H1 (cell line): Measurements from ENCODE around the gene GSAP. TPM values are rescaled to one million over a fixed set of nuclear protein-coding genes. Genes with fewer than 3 reads are reported as not detected.

Experiments
- CTCF ChIA-PET: fragments of 300-600 bp; sonication (Branson Sonifier 250); formaldehyde crosslinking; loops from one replicate; lab custom pipeline; 2021; ENCODE audit not compliant: partially characterized antibody; lab: Charles Lee
- POLR2A ChIA-PET: fragments of 300-600 bp; sonication (Branson Sonifier 250); formaldehyde crosslinking; loops from one replicate; lab custom pipeline; 2021; ENCODE audit warnings: inconsistent platforms; ENCODE audit not compliant: partially characterized antibody; lab: Charles Lee
- DNase-seq, 2 experiments: peaks; one replicate each; pipeline versions ENCODE4 v3.0.0 to v3.0.0-alpha.2; 2010 to 2022; ENCODE audit warnings: low spot score in 2 of 2, low read depth in 1 of 2, mixed read lengths in 1 of 2
- FAIRE-seq: peaks from 2 replicates; lab custom pipeline; 2011; peaks lifted over from hg19 to GRCh38; lab: Jason Lieb, UNC
- H2AFZ ChIP-seq: 2 replicates; pipeline ENCODE4 v1.8.1; 2012; ENCODE audit warnings: low read length, inconsistent platforms
- H2AK5ac ChIP-seq: 2 replicates; pipeline ENCODE4 v1.6.1; 2013; ENCODE audit warnings: low read depth, low read length
- H2BK120ac ChIP-seq: replicated peaks from 2 replicates; pipeline ENCODE3; 2013; ENCODE audit warnings: low read depth, low read length, inconsistent platforms
- H2BK12ac ChIP-seq: 2 replicates; pipeline ENCODE4 v1.6.1; 2013; ENCODE audit warnings: low read depth, low read length
- H2BK15ac ChIP-seq: 2 replicates; pipeline ENCODE4 v1.6.1; 2013; ENCODE audit warnings: low read length
- H2BK20ac ChIP-seq: 2 replicates; pipeline ENCODE4 v1.6.1; 2013; ENCODE audit warnings: low read length
- H2BK5ac ChIP-seq: 2 replicates; pipeline ENCODE4 v1.6.1; 2013; ENCODE audit warnings: low read depth, low read length
- H3K14ac ChIP-seq: 2 replicates; pipeline ENCODE4 v1.6.1; 2013; ENCODE audit warnings: inconsistent platforms; ENCODE audit not compliant: insufficient read length
- H3K18ac ChIP-seq: 2 replicates; pipeline ENCODE4 v1.6.1; 2013; ENCODE audit warnings: low read length; ENCODE audit errors: extremely low read depth
- H3K23ac ChIP-seq: 2 replicates; pipeline ENCODE4 v1.6.1; 2013; ENCODE audit warnings: inconsistent platforms; ENCODE audit not compliant: insufficient read length
- H3K23me2 ChIP-seq: 2 replicates; pipeline ENCODE4 v1.6.1; 2013; ENCODE audit warnings: low read depth, low read length
- H3K27ac ChIP-seq: 2 replicates; pipeline ENCODE4 v1.6.1; 2011; ENCODE audit warnings: low read depth, low read length, inconsistent platforms
- H3K27me3 ChIP-seq, 4 experiments: replicated peaks in 1 of 4; 1 replicate in 1 of 4; 2 replicates in 3 of 4; pipeline versions ENCODE4 v1.6.1 to v1.8.1; 2011 to 2013; ENCODE audit warnings: low read length in 3 of 4, mild to moderate bottlenecking in 3 of 4, inconsistent platforms in 2 of 4, mixed read lengths in 2 of 4, moderate library complexity in 1 of 4; ENCODE audit not compliant: control insufficient read depth in 3 of 4, insufficient read depth in 3 of 4; ENCODE audit errors: extremely low read depth in 1 of 4
- H3K36me3 ChIP-seq, 4 experiments: 2 replicates each; pipeline versions ENCODE4 v1.6.1 to v1.8.1; 2011 to 2013; ENCODE audit warnings: mild to moderate bottlenecking in 4 of 4, low read length in 3 of 4, moderate library complexity in 2 of 4, control low read depth in 1 of 4, inconsistent platforms in 1 of 4; ENCODE audit not compliant: insufficient read depth in 4 of 4, control insufficient read depth in 2 of 4
- H3K4ac ChIP-seq: replicated peaks from 2 replicates; pipeline ENCODE3; 2013; ENCODE audit warnings: low read length, low read depth, mixed read lengths, inconsistent platforms; ENCODE audit not compliant: insufficient read length
- H3K4me1 ChIP-seq, 4 experiments: replicated peaks in 1 of 4; 1 replicate in 1 of 4; 2 replicates in 3 of 4; pipeline versions ENCODE4 v1.6.1 to v1.8.1; 2011 to 2013; ENCODE audit warnings: low read length in 3 of 4, inconsistent platforms in 2 of 4, mixed read lengths in 1 of 4; ENCODE audit not compliant: insufficient read depth in 4 of 4, control insufficient read depth in 3 of 4
- H3K4me2 ChIP-seq, 2 experiments: 2 replicates each; pipeline versions ENCODE4 v1.6.1 to v1.8.1; 2011 to 2013; ENCODE audit warnings: low read depth in 2 of 2, low read length in 2 of 2, control low read depth in 1 of 2, inconsistent platforms in 1 of 2, mild to moderate bottlenecking in 1 of 2; ENCODE audit not compliant: insufficient read depth in 1 of 2
- H3K4me3 ChIP-seq, 4 experiments: fragments of 200-600, 300-600 bp in 1 of 4; sonication (generic), shearing (Covaris generic), sonication (Bioruptor Twin) in 1 of 4; 2 replicates each; pipeline versions ENCODE4 v1.5.1 to v1.8.1; 2011 to 2016; ENCODE audit warnings: low read length in 4 of 4, low read depth in 3 of 4, control low read depth in 2 of 4, inconsistent platforms in 2 of 4, mild to moderate bottlenecking in 2 of 4, mixed read lengths in 1 of 4, moderate library complexity in 1 of 4; ENCODE audit not compliant: insufficient read depth in 2 of 4; ENCODE audit errors: extremely low read depth in 1 of 4
- H3K56ac ChIP-seq: replicated peaks from 2 replicates; pipeline ENCODE3; 2013; ENCODE audit warnings: low read depth, mild to moderate bottlenecking, mixed read lengths, low read length, inconsistent platforms; ENCODE audit not compliant: insufficient read length
- H3K79me1 ChIP-seq: 2 replicates; pipeline ENCODE4 v1.6.1; 2013; ENCODE audit warnings: low read depth, low read length, control low read depth
- H3K79me2 ChIP-seq, 2 experiments: 2 replicates each; pipeline versions ENCODE4 v1.6.1 to v1.8.1; 2012 to 2013; ENCODE audit warnings: low read length in 2 of 2, mild to moderate bottlenecking in 2 of 2, inconsistent platforms in 1 of 2; ENCODE audit not compliant: insufficient read depth in 2 of 2, control insufficient read depth in 1 of 2
- H3K9ac ChIP-seq, 4 experiments: replicated peaks in 1 of 4; 1 replicate in 1 of 4; 2 replicates in 3 of 4; pipeline versions ENCODE4 v1.6.1 to v1.8.1; 2011 to 2013; ENCODE audit warnings: low read depth in 3 of 4, low read length in 3 of 4, control low read depth in 2 of 4, mild to moderate bottlenecking in 2 of 4, moderate library complexity in 2 of 4, inconsistent platforms in 1 of 4; ENCODE audit errors: extremely low read depth in 1 of 4
- H3K9me3 ChIP-seq, 2 experiments: 2 replicates each; pipeline versions ENCODE4 v1.6.1 to v1.8.1; 2012 to 2013; ENCODE audit warnings: mild to moderate bottlenecking in 2 of 2, moderate library complexity in 2 of 2, control low read depth in 1 of 2, inconsistent platforms in 1 of 2, low read depth in 1 of 2, low read length in 1 of 2, mixed read lengths in 1 of 2; ENCODE audit not compliant: insufficient read depth in 2 of 2
- H4K20me1 ChIP-seq, 2 experiments: replicated peaks in 1 of 2; 2 replicates each; pipeline versions ENCODE3 to v1.8.1; 2011 to 2013; ENCODE audit warnings: inconsistent platforms in 2 of 2, low read length in 2 of 2, mild to moderate bottlenecking in 1 of 2; ENCODE audit not compliant: insufficient read depth in 2 of 2, control insufficient read depth in 1 of 2
- H4K5ac ChIP-seq: 2 replicates; pipeline ENCODE4 v1.6.1; 2013; ENCODE audit warnings: low read length, low read depth, mixed read lengths, inconsistent platforms; ENCODE audit not compliant: insufficient read length
- H4K8ac ChIP-seq: 2 replicates; pipeline ENCODE4 v1.8.0; 2013; ENCODE audit warnings: mild to moderate bottlenecking, moderate library complexity, low read length, inconsistent platforms; ENCODE audit not compliant: insufficient read depth; ENCODE audit errors: extremely low read depth
- H4K91ac ChIP-seq: replicated peaks from 2 replicates; pipeline ENCODE3; 2013; ENCODE audit warnings: low read length, mixed read lengths, inconsistent platforms; ENCODE audit not compliant: insufficient read length
- CEBPB ChIP-seq: IDR thresholded peaks from 2 replicates; pipeline ENCODE4 v1.6.1; 2012; ENCODE audit warnings: low read depth, low read length
- JUND ChIP-seq: IDR thresholded peaks from 2 replicates; pipeline ENCODE4 v1.6.1; 2011; ENCODE audit warnings: mild to moderate bottlenecking, improper control_type of control experiment, low read length
- WGBS, 2 experiments: shearing (Covaris generic) in 1 of 2; methylation state at CpG; one replicate each; pipeline versions ENCODE4 v1.1.6 to v1.1.7; 2013 to 2015; ENCODE audit warnings: low lambda C conversion rate in 2 of 2, mixed read lengths in 2 of 2, inconsistent platforms in 1 of 2, low coverage in 1 of 2, missing lambda C conversion rate in 1 of 2; ENCODE audit not compliant: insufficient replicate concordance in 2 of 2, insufficient coverage in 1 of 2, insufficient read length in 1 of 2; ENCODE audit errors: extremely low coverage in 1 of 2, missing lambda C conversion rate in 1 of 2; 5-methylcytosine and 5-hydroxymethylcytosine counted together
- polyA plus RNA-seq, 7 experiments: library from polyadenylated mRNA; depleted of rRNA in 3 of 7; stranded (reverse) in 5 of 7; unstranded in 2 of 7; fragments of >200 nt in 5 of 7; fragments of 200-250 nt in 2 of 7; gene quantifications; 1 replicate in 5 of 7; 2 replicates in 1 of 7; 4 replicates in 1 of 7; pipeline versions ENCODE4 v1.2.1 to v1.2.3, GENCODE V29; 2011 to 2013; ENCODE audit warnings: missing spikeins in 2 of 7, mixed read lengths in 2 of 7
- total RNA-seq: library from RNA; stranded (reverse); fragmentation: NEBNext Ultra II Directional; extraction: Animal tissue kit (Norgen Biotek cat#: 25700); gene quantifications from 2 replicates; pipeline ENCODE4 v1.2.1, GENCODE V29; 2021

Gene GSAP
- total and polyA plus RNA-seq, 2 of the 8 experiments (the other 6 are each of a cell fraction or from before 2014, with no cell fraction given): 0.93 to 2.1 TPM

DNA sequence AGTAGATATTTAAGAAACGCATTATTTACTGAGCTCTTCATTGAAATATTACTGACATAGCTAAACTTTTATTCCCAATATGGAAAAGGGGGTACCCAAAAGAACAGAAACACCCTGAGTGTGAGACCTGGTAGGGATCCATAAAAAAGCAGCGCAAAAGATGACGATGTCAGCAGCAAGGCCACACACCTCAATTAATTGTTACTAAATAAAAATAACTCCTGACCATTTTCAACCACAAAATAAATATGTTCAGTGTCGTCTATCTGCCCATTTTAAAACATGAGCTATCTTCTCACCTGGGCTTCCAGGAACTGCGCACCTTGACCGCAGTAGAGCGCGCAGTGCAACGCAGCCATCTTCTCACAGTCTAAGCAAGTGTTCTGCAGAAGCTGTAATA is 61.2 kb downstream of the GSAP start:
- Histone ChIP-seq H3K27me3 (no peaks in the 10 kb centered on the region), H3K14ac (no peak overlapping the region), H3K9me3 (no peaks in the 10 kb centered on the region), H3K23me2 (no peaks in the 10 kb centered on the region), H3K18ac (no peak overlapping the region), H3K79me1 (no peaks in the 10 kb centered on the region), H3K4me3 (no peak overlapping the region), H3K23ac (no peak overlapping the region), H4K20me1 (no peaks in the 10 kb centered on the region), H2BK20ac (no peak overlapping the region), H3K4me1 (peaks cover 0 to 4% (median 2%) of the 10 kb centered on the region in 4 experiments; a peak in 2 of 7 replicates), H2AFZ (no peak overlapping the region), H3K9ac (no peak overlapping the region), H4K8ac (no peak overlapping the region), H2BK120ac (no peak overlapping the region), H3K4ac (no peak overlapping the region), H3K27ac (no peak overlapping the region), H3K4me2 (no peak overlapping the region), H3K79me2 (no peaks in the 10 kb centered on the region), H3K56ac (no peak overlapping the region), H2BK12ac (no peak overlapping the region), H4K5ac (no peak overlapping the region)
- FAIRE-seq (no peak), DNase-seq (no peak)
- 94% methylated on average over 9 of the region's 9 CpGs; no CpG with 5 or more reads in 1 of the 2 experiments for WGBS, 2 experiments
- POLR2A ChIA-PET: interaction anchor here (0.6 kb wide), 1 partner anchor 708 kb away, joined by 3 read pairs; no protein-coding TSS in a partner anchor
- no peak for TF ChIP-seq JUND
- TF ChIP-seq CEBPB: no peak
- TF ChIP-seq, all 59 proteins: peak for 0
- Histone ChIP-seq H2BK5ac (no peak overlapping the region), H2AK5ac (no peak overlapping the region), H4K91ac (no peak overlapping the region), H2BK15ac (no peak overlapping the region), H3K36me3 (no peaks in the 10 kb centered on the region)
- CTCF ChIA-PET: interaction anchor here (0.7 to 1.7 kb wide), 5 partner anchors 14 to 108 kb away, joined by 3 to 5 read pairs (median 4); no protein-coding TSS in a partner anchor
